Subcutaneous adipose tissue (tissue), 4 donors: ENCODE measurements around the gene SPSB1. TPM values are rescaled to one million over a fixed set of nuclear protein-coding genes. Genes with fewer than 3 reads are reported as not detected.

Experiments used
- total RNA-seq, 4 donors: library from RNA; depleted of rRNA; stranded (reverse); fragments of >200 nt; gene quantifications; one replicate each; pipeline ENCODE4 v1.1.0, GENCODE V29; 2016
- TF ChIP-seq, protein P1 (sequence below): fragments of 450-650 bp; IDR thresholded peaks from one replicate; pipeline ENCODE4 v1.5.1; 2016; ENCODE audit warnings: low read depth, mild to moderate bottlenecking, control low read depth, antibody characterized with exemption, moderate library complexity

Gene SPSB1
- total RNA-seq, 4 donors from 2014 or later, result 39.8 to 87.8 (median 53.6) TPM

DNA sequence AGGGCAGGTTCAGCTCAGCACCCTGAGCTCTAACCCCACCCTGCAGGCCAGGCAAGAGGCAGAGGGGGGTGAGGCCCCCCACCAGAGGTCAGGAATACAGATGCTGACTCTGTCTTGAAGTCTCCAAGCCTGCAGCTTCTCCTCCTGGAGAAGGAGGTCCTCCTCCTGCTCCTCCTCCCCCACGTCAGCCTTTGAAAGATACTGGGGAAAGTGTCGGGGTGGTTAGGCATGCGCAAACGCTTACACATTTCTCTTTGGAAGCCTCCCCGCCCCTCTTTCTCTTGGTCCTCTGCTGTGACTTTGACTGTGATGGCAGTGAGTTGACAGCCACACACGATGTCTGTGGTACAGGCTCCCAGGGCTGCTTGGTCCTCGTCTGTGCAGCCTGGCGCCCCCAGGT is 65.3 kb downstream of the SPSB1 start:
- TF ChIP-seq, protein P1, sequence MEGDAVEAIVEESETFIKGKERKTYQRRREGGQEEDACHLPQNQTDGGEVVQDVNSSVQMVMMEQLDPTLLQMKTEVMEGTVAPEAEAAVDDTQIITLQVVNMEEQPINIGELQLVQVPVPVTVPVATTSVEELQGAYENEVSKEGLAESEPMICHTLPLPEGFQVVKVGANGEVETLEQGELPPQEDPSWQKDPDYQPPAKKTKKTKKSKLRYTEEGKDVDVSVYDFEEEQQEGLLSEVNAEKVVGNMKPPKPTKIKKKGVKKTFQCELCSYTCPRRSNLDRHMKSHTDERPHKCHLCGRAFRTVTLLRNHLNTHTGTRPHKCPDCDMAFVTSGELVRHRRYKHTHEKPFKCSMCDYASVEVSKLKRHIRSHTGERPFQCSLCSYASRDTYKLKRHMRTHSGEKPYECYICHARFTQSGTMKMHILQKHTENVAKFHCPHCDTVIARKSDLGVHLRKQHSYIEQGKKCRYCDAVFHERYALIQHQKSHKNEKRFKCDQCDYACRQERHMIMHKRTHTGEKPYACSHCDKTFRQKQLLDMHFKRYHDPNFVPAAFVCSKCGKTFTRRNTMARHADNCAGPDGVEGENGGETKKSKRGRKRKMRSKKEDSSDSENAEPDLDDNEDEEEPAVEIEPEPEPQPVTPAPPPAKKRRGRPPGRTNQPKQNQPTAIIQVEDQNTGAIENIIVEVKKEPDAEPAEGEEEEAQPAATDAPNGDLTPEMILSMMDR, result no peak

DNA sequence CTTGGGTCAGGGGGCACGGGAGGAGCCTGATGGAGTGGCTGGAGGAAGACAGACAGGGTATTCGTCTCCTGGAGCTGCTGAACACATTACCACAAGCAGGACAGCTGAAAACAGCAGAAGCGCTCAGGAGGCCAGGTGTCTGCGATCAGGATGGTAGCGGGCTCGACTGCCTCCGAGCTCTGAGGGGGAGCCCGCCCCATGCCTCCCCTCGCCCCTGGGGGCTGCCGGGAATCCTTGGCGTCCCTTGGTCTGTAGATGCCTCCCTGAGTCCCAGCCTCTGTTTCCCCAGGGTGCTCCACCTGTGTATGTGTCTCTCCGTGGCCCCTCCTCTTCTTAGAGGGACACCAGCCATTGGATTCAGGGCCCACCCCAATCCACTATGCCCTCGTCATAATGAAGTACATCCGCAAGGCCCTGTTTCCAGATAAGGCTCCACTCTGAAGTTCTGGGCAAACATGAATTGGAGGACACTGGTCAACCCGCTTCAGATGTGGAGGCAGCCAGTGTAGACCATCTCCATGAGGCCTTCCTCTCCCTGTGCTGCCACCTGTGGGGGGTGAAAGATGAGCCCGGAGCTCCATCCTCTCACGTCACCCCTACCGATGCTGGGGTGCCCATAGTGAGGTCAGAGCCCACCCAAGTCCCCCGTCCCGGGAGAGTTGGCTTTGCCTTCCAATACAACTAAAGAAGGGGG is 67.8 kb downstream of the SPSB1 start:
- TF ChIP-seq, protein P1, result no peak

DNA sequence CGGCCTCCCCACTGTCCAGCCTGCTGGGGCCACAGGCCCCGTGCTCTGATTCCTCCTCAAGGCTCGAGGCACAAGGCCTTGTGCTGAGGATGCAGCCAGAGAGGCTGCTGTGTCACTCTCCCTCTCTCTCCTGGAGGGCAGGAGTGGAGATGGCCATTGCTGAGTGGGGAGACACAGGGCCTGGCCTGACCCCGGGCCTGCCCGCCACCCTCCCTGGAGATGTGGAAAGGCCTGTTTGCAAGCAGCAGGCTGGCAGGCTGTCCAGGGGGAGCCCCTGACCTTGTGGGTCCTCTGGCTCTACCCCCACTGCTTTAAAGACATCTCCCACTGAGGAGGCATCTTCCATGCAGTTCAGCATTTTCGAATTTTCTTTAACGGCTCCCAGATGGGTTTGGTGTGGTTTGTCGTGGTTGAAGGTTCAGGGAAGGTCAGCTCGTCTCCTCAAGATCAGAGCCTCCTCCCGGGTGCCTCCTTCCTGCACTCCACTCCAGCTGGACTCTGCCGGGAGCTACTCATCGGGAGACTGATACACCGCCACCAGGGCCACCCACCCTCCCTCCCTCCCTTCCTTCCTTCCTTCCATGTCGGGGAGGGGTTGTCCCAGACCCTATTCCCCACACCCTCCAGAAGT is 69.1 kb downstream of the SPSB1 start:
- TF ChIP-seq, protein P1, result no peak

DNA sequence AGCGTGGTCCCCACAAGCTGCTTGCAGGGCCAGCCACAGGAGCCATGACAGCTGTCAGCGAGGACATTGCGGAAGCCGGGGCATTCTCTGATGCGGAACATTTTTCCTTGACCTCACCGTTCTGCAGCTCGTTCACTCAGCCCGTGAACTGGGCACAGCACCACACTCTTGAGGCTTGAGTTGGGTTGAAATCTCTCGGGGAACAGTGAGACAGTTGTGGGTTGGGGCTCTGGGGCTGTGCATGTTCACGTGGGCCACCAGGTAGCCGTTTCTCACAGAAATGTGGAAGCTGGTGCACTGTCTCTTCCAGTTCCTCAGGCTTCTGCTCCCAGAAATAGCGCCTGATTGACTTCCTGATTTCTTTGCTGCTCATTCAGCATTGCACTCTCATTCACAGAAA is 69.8 kb downstream of the SPSB1 start:
- TF ChIP-seq, protein P1, result no peak

DNA sequence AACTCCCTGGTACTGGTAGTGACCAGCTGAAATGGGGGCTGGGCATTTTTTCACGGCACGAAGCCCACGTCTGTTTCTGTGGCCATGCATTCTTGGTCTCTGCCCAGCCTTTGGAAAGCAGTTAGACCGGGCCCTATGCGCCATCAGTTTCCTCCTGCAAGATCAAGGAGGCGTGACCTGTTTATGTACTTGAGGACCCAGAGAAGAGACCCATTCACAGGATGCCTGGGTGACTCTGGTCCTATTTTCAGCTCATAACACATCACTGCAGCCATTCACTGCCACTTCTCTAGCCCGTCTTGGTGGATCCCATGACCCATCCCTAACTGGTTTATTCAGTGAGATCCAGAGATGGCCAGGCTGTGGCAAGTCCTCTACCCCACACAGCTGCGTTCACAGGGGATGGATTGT is 70.4 kb downstream of the SPSB1 start:
- TF ChIP-seq, protein P1, result no peak

DNA sequence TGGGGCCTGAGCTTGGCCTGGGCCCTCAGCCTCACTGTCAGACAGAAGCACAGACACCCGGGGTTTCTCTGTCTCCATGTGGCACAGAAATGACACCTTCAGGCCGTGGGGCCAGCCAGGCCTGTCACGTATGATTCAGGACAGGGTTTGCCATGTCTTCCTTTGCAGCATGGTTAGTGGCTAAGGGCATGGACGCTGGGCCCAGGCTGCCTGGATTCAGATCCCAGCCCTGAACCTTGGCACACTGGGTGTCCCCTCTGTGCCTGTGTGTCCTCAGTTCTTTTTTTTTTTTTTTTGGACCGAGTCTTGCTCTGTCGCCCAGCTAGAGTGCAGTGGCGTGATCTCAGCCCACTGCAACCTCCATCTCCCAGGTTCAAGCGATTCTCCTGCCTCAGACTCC is 73.6 kb downstream of the SPSB1 start:
- TF ChIP-seq, protein P1, result no peak

DNA sequence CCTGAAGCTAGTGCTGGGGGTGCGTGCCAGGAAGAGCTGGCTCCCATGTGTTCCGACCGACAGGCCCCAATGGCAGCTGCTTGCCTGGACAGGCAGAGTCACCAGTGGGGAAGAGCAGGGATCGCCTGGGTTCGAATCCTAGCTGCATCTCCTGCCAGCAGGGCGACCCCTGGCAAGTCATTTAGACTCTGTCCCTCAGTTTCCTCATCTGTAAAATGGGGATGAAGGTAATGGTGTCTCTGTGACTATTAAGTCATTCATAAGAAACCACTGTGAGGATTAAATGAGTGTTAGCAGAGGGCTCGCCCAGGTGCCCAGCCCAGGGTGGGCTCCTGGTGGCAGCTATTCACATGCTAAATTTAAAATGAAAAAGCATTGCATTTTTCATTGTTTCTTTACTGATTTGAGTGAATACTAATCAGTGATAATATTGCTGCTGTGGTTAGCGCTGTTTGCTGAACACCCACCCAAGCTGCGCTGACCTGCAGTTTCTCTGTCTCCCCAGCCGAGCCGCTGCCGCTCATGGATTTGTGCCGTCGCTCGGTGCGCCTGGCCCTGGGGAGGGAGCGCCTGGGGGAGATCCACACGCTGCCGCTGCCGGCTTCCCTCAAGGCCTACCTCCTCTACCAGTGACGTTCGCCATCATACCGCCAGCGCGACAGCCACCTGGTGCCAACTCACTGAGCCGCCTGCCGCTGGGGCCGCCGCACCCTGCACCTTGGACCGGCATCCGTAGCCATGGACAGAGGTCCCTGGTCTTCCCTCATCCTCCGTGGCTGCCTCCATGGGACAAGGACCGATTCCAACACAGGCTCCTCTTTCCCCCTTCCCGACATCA is 74.5 kb downstream of the SPSB1 start:
- TF ChIP-seq, protein P1, result no peak
